GM10266 (cell line): ENCODE measurements around the gene KIAA1671.

Source experiments
- DNase-seq: peaks from one replicate; pipeline ENCODE4 v3.0.0; 2012; ENCODE audit errors: extremely low spot score
- TF ChIP-seq, protein P1 (sequence below): IDR thresholded peaks from 2 replicates; pipeline ENCODE4 v1.5.1; 2012; ENCODE audit warnings: mild to moderate bottlenecking, low read depth; ENCODE audit not compliant: control insufficient read depth, insufficient read depth; ENCODE audit errors: missing control alignments

KIAA1671 gene

DNA sequence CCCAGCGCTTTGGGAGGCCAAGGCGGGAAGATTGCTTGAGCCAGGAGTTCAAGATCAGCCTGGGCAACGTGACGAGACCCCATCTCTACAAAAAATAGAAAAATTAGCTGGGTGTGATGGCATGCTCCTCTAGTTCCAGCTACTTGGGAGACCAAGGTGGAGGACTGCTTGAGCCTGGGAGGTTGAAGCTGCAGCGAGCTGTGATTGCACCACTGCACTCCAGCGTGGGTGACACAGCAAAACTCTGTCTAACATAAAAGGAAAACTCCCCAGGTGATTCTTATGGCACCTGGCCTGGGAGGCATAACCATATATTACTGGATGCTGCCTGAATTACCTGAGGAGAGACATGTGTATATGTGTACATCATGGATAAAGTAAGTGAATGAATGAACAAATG is 29.1 kb downstream of the KIAA1671 start:
- DNase-seq: no peak
- TF ChIP-seq, protein P1, sequence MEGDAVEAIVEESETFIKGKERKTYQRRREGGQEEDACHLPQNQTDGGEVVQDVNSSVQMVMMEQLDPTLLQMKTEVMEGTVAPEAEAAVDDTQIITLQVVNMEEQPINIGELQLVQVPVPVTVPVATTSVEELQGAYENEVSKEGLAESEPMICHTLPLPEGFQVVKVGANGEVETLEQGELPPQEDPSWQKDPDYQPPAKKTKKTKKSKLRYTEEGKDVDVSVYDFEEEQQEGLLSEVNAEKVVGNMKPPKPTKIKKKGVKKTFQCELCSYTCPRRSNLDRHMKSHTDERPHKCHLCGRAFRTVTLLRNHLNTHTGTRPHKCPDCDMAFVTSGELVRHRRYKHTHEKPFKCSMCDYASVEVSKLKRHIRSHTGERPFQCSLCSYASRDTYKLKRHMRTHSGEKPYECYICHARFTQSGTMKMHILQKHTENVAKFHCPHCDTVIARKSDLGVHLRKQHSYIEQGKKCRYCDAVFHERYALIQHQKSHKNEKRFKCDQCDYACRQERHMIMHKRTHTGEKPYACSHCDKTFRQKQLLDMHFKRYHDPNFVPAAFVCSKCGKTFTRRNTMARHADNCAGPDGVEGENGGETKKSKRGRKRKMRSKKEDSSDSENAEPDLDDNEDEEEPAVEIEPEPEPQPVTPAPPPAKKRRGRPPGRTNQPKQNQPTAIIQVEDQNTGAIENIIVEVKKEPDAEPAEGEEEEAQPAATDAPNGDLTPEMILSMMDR: no peak

DNA sequence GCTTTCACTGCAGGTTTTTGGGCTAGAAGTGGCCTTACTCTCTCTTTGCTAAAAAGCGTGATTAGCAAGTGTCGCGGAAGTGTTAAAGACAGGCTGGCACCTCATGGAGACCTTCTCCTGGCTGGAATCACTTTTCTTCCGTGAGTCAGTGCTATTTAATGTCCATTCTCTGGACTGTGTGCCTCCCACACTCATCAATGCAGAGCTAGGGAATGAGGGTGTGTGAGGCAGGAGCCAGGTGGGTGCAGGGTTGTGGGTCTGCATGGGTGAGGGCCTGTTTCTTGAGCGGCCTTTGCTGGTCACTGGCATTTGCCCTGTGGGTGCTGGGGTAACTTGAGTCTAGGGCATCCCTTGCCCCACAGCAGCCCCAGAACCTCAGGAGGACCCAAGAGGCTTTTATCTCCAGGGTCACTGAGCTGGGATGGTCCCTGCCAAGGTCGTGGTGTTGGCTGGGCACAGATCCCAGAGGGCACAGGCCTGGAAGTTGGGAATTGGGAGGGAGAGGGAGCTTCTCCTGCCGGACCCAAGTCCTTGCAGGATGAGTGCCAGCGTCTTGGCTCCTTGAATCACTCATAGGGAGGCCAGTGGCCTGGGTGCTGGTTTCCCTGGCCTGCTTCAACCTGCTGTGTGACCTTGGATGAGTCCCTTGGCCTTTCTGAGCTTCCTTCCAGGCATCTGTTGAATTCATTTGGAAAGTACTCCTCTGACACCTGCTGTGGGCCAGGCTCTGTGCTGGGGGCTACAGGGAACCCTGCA is 30.0 kb downstream of the KIAA1671 start:
- no peak for DNase-seq
- TF ChIP-seq, protein P1: no peak

DNA sequence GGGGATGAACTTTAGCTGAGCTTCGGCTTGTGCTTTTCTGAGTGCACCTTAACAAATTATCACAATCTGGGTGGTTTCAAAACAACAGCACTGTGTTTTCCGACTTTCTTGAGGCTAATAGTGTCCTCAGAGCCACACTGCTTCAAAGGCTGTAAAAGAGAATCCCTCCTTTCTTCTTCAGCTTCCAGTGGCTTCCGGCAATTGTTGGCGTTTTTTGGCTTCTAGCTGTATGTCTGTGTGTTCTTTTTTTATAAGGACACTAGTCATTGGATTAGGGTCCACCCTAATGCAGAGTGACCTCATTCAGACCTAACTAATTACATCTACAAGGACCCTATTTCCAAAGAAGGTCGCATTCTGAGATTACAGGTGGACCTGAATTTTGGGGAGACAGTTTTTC is 30.6 kb downstream of the KIAA1671 start:
- TF ChIP-seq, protein P1: no peak
- DNase-seq: no peak

DNA sequence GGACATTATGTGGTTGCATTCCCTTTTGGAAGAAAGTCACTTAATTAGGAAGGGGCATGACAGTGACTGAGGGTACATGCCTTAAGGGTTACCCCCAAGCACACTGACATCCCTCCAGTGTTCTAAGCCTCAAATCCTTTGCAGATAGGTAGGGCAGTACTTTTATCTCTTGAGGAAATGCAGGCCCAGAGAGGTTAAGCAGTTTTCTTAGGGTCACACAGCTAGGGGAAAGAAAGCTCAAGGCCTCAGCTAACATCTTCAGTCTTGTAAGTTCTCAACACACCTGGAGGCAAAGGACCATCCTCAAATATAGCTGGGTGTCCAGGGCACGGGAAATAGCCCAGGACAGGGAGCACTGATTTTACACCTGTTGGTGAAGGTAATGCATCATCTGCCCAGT is 31.6 kb downstream of the KIAA1671 start:
- no peak for DNase-seq
- TF ChIP-seq, protein P1: no peak

DNA sequence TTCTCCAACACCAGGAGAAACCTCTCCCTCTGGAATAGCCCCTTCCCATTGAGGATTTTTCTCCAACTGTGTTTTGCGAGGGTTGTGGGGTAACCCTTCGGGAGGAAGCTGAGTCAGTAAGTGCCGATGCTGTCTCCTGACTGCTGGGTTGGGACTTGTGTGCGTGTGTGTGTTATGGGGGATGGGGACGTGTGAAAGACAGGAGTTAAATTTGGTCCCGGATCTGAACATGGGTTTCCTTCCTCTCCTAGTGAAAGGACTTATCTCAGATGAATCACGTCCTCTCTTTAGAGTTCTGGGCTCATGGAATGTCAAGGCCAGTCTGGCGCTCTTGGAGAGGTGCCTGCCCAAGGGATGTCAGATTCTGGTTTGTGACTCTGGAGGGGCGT is 33.3 kb downstream of the KIAA1671 start:
- no peak for DNase-seq
- TF ChIP-seq, protein P1: no peak

DNA sequence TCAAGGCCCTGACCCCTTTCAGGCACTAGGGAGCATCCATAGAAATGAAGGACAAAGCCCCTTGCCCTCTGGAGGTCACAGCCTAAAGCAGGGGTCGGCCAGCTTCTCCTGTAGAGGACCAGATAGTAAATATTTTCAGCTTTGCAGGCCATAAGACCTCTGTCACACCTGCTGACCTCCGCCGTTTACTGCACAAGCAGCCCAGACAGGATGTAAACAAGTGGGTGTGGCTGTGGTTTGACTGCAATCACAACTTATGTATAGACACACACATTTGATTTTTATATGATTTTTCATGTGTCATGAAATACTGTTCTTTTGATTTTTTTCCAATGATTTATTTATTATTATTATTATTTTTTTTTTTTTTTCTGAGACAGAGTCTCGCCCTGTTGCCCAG is 34.3 kb downstream of the KIAA1671 start:
- TF ChIP-seq, protein P1: no peak
- DNase-seq: no peak

DNA sequence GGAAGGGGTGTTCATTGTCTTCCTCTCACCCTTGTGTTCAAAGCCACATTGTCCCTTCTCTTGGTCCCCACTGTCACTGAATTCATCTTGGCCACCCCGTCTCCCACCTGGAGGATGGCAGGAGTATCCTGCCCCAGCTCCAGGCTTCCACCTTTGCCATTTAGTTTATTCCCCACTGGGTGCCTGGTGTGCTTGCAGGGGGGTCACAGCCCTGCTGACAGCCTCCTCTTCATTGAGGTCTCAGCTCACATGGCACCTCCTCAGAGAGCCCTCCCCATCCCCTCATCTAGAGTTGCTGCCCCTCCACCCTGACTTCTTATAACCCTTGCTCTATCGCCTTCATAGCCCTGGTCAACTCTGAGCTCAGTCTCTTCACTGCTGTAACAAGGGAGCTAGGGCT is 36.6 kb downstream of the KIAA1671 start:
- DNase-seq: no peak
- TF ChIP-seq, protein P1: no peak
